Esophagus squamous epithelium (tissue), 5 donors: ENCODE data around the gene KRT31. TPM values are rescaled to one million over a fixed set of nuclear protein-coding genes. Genes with fewer than 3 reads are reported as not detected.
"Not testable (repeated sequence)": the region's sequence is repeated elsewhere in the genome, so short reads cannot be mapped to it uniquely, and the experiment has no call there.

Source experiments
- DNase-seq: peaks from one replicate; lab custom pipeline; 2025; lab: John Stamatoyannopoulos, UW
- H3K27ac ChIP-seq, 4 donors: fragments of 200-600 bp; sonication (generic); one replicate each; pipeline ENCODE4 v1.5.1; 2016 to 2019; ENCODE audit warnings: mild to moderate bottlenecking in 1 of 4
- H3K27me3 ChIP-seq, 4 donors: fragments of 200-600 bp; sonication (generic); 1 replicate in 3 of 4; 2 replicates in 1 of 4; pipeline versions ENCODE4 v1.5.1 to v1.6.0; 2017 to 2021; ENCODE audit warnings: antibody characterized with exemption in 1 of 4
- H3K36me3 ChIP-seq, 3 donors: fragments of 200-600 bp; sonication (generic); one replicate each; pipeline ENCODE4 v1.5.1; 2016 to 2019
- H3K4me1 ChIP-seq, 3 donors: fragments of 200-600 bp; sonication (generic); one replicate each; pipeline ENCODE4 v1.5.1; 2017 to 2019
- H3K4me3 ChIP-seq, 4 donors: fragments of 200-600 bp; sonication (generic); 1 replicate in 3 of 4; 2 replicates in 1 of 4; pipeline ENCODE4 v1.5.1; 2016 to 2019; ENCODE audit warnings: mild to moderate bottlenecking in 2 of 4, moderate library complexity in 1 of 4
- H3K9me3 ChIP-seq, 3 donors: fragments of 200-600 bp; sonication (generic); one replicate each; pipeline ENCODE4 v1.5.1; 2016 to 2019
- POLR2A ChIP-seq, 4 donors: fragments of 450-650 bp; IDR thresholded peaks; one replicate each; pipeline ENCODE4 v1.6.1; 2017; ENCODE audit warnings: antibody characterized with exemption in 4 of 4, mild to moderate bottlenecking in 4 of 4, moderate library complexity in 3 of 4
- WGBS, 2 donors: methylation state at CpG; one replicate each; pipeline ENCODE4 v1.1.5; 2018; 5-methylcytosine and 5-hydroxymethylcytosine counted together
- intact Hi-C: fragments of 100-400 bp; cut with DNase I; formaldehyde crosslinking; loops from one replicate; pipeline ENCODE4 v1.15.0; 2022
- total RNA-seq, 4 donors: library from RNA; depleted of rRNA; stranded (reverse); fragments of >200 nt; gene quantifications; one replicate each; pipeline ENCODE4 v1.1.0, GENCODE V29; 2016
- TF ChIP-seq, protein P1 (sequence below), 6 experiments: fragments of 450-650 bp in 4 of 6; fragments of 200-600 bp in 2 of 6; sonication (generic) in 2 of 6; IDR thresholded peaks; one replicate each; pipeline ENCODE4 v1.5.1; 2016 to 2019; ENCODE audit warnings: antibody characterized with exemption in 6 of 6, mild to moderate bottlenecking in 4 of 6, moderate library complexity in 4 of 6
- donor health status: DM: yes; HTN: yes; CAD: no.

The KRT31 gene
- total RNA-seq, 4 donors from 2014 or later = 0.79 to 2.5 (median 1.5) TPM; not detected in 1

DNA sequence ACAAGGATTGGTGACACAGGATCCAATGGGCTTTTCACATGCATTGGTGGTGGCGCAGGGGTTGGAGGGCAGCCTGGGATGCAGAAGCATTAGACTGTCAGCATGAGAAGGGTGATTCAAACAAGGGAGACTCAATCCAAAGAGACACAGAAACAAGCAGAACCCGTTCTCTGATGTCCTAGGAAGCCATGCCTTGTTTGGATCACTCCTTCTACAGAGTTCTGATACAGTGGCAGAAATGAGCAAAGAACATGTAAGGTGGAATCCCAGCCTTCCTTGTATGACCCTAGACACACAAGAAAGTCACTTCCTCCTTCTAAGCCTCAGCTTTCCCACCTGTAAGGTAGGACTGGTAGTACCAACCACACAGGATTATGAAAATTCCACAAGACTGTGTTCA is 33.5 kb downstream of the KRT31 start:
- DNase-seq = no peak
- 86 to 90% methylated on average over 1 to 2 of the region's 2 CpGs for WGBS, 2 donors
- no peaks in the 10 kb centered on the region for H3K27me3 ChIP-seq
- H3K4me1 ChIP-seq = peaks cover 0 to 25% (median 9%) of the 10 kb centered on the region in 3 donors
- no peak for TF ChIP-seq POLR2A (IDR thresholded peaks at IDR 0.05)
- TF ChIP-seq, protein P1, sequence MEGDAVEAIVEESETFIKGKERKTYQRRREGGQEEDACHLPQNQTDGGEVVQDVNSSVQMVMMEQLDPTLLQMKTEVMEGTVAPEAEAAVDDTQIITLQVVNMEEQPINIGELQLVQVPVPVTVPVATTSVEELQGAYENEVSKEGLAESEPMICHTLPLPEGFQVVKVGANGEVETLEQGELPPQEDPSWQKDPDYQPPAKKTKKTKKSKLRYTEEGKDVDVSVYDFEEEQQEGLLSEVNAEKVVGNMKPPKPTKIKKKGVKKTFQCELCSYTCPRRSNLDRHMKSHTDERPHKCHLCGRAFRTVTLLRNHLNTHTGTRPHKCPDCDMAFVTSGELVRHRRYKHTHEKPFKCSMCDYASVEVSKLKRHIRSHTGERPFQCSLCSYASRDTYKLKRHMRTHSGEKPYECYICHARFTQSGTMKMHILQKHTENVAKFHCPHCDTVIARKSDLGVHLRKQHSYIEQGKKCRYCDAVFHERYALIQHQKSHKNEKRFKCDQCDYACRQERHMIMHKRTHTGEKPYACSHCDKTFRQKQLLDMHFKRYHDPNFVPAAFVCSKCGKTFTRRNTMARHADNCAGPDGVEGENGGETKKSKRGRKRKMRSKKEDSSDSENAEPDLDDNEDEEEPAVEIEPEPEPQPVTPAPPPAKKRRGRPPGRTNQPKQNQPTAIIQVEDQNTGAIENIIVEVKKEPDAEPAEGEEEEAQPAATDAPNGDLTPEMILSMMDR (IDR thresholded peaks at IDR 0.05) = no peak
- no peak overlapping the region for H3K4me3 ChIP-seq
- H3K36me3 ChIP-seq = no peaks in the 10 kb centered on the region
- intact Hi-C loops = no loop called here
- no peaks in the 10 kb centered on the region for H3K9me3 ChIP-seq
- H3K27ac ChIP-seq = no peak overlapping the region

DNA sequence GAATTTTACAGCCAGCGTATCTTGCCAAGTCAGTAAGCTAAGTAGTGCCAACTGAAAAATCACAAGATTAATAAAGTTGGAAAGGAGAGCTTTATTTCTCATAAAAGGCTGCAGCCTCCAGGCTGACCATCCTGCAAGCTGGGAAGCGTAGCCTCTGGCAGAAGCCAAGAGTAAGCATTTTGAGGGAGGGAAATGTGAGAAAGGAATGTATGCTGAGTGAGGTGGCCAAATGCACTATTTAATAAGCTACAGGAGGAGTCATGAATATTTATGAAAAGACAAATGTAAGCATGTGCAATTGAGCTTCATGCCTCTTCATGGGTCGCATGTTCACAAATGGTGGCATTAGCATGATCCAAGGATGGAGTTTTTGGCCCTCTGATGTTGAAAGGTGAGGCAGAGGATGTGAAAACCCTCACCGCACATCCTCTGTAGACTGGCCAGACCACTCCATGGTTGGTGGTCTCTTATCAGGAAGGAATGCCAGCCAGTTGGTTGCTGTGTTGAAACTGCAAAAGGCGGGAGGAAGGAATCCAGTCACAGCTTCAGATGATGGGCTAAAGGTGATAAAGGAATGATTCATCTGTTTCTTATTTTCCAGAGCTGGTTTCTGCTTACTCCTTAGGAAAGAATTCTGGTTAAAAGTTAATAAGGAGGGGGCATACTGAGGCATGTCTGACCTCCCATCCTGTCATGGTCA is 37.0 kb downstream of the KRT31 start:
- WGBS, 2 donors = 78 to 80% methylated on average over 5 of the region's 5 CpGs
- TF ChIP-seq POLR2A (IDR thresholded peaks at IDR 0.05) = no peak
- TF ChIP-seq, protein P1 (IDR thresholded peaks at IDR 0.05) = no peak
- H3K9me3 ChIP-seq = no peaks in the 10 kb centered on the region
- H3K4me3 ChIP-seq = no peak overlapping the region
- H3K27me3 ChIP-seq = no peaks in the 10 kb centered on the region
- H3K4me1 ChIP-seq = peaks cover 0 to 11% (median 0%) of the 10 kb centered on the region in 3 donors
- H3K36me3 ChIP-seq = no peaks in the 10 kb centered on the region
- intact Hi-C loops = no loop called here
- DNase-seq = no peak
- H3K27ac ChIP-seq = no peak overlapping the region

DNA sequence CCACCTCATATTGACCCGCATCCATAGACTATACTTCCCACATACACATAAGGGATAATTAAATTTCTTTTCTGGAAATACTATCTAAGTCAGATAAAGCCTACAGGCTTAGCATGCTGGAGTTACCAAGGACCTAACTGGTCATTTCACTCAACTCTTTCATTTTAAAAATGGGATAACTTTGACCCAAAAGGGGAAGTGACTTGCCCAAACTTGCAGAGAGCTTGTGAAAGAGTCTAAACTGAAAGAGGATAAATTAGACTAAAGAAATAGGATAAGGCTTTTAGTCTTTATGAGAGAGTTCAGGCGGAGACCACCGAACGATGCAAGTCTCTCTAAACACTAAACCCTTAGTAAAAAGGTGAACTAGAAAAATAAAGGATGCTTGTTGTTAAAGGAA is 42.9 kb downstream of the KRT31 start:
- no peak overlapping the region for H3K4me3 ChIP-seq
- 59 to 69% methylated on average over 4 of the region's 4 CpGs for WGBS, 2 donors
- intact Hi-C loops = no loop called here
- H3K9me3 ChIP-seq = no peaks in the 10 kb centered on the region
- no peak overlapping the region for H3K27ac ChIP-seq
- no peak for TF ChIP-seq POLR2A (IDR thresholded peaks at IDR 0.05)
- TF ChIP-seq, protein P1 (IDR thresholded peaks at IDR 0.05) = no peak
- H3K36me3 ChIP-seq = no peaks in the 10 kb centered on the region
- no peaks in the 10 kb centered on the region for H3K27me3 ChIP-seq
- no peak for DNase-seq
- H3K4me1 ChIP-seq = peaks cover 0 to 29% (median 0%) of the 10 kb centered on the region in 3 donors

DNA sequence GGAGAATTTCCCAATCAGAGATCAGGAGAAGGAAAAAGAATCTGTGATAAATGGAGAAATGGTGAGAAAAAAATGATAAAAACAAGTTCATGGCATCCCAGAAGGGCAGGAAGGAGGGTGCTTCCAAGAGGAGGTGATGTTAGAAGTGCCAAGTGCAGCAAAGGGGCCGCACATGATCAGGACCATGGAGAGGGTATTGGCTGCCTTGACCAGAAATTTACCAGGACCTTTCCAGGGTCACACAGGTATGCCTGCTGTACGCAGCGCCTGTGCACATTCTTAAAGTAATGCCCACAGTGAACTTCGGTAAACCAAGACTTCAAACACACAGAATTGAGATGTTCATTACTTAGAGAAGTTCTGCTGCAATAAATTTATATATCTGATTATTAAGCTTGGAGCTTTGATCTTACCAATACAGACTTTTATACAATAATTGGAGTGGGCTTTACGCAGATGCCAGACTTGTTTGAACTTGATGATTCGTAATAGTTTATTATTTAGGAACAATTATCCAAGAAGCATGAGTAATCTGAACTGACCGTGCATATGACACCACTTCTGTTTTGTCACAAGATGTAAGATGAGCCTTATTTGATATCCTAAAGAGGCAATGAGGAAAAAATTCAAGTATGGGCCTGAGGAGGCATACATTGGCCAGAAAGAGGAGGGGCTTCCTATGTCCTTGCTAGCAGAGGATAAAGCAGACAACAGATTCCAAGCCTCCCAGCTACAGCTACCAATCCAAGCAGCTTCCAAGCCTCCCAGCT is 44.6 kb downstream of the KRT31 start:
- DNase-seq = no peak
- H3K4me1 ChIP-seq = peaks cover 0 to 47% (median 7%) of the 10 kb centered on the region in 3 donors
- intact Hi-C loops = no loop called here
- 54 to 58% methylated on average over 7 of the region's 7 CpGs for WGBS, 2 donors
- TF ChIP-seq, protein P1 (IDR thresholded peaks at IDR 0.05) = no peak
- TF ChIP-seq POLR2A (IDR thresholded peaks at IDR 0.05) = no peak
- H3K36me3 ChIP-seq = no peaks in the 10 kb centered on the region
- H3K27ac ChIP-seq = no peak overlapping the region
- H3K9me3 ChIP-seq = no peaks in the 10 kb centered on the region
- H3K27me3 ChIP-seq = no peaks in the 10 kb centered on the region
- H3K4me3 ChIP-seq = no peak overlapping the region

DNA sequence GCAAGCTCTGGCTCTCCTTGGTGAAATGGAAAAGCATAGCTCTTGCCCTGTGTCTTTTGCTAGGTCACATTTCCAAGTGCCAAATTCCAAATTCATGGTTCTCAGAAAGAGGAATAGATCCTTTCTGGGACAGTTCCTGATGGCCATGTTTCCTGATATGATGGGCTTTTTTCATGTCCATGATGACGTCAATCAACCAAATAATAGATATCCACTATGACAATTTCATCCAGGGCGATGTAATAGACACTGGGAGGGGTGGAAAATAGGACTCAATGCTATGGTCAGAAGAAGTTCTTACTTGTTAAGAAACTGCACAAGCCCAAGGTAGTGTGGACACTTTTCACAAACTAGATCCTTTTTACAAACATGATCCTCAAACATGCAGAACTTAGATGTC is 46.2 kb downstream of the KRT31 start:
- H3K27ac ChIP-seq = no peak overlapping the region
- DNase-seq = no peak
- H3K27me3 ChIP-seq = no peaks in the 10 kb centered on the region
- no peaks in the 10 kb centered on the region for H3K9me3 ChIP-seq
- intact Hi-C loops = no loop called here
- TF ChIP-seq, protein P1 (IDR thresholded peaks at IDR 0.05) = no peak
- TF ChIP-seq POLR2A (IDR thresholded peaks at IDR 0.05) = no peak
- 94 to 95% methylated on average over 2 of the region's 2 CpGs for WGBS, 2 donors
- H3K4me3 ChIP-seq = no peak overlapping the region
- peaks cover 6 to 63% (median 18%) of the 10 kb centered on the region in 3 donors for H3K4me1 ChIP-seq
- no peaks in the 10 kb centered on the region for H3K36me3 ChIP-seq

DNA sequence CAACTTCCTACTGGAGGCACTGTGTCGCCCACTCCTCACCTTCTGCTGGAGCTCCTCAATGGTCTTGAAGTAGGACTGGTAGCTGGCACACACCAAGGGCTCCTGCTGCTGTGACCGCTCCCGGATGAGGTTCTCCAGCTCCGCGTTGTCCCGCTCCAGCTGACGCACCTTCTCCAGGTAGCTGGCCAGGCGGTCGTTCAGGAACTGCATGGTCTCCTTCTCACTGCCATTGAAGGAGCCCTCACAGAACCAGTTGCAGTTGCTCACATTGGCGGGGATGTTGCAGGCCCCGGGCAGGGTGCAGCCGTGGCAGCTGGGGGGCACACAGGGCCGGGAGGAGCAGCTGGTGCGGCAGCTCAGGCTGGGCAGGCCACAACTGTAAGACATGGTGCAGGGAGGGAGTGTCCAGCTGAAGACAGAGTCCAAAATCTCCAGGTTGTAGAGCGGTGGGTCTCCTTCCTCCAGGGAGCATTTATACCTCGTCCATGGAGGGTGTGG is 47.0 kb downstream of the KRT31 start, which contains the start of gene KRT33A:
Gene KRT33A, minus strand, starts transcription at position 448 of the 498 bp plus-strand sequence. Its CDS starts 61 bp downstream, at position 387.
- H3K9me3 ChIP-seq, H3K27me3 ChIP-seq, intact Hi-C loops, H3K4me3 ChIP-seq, DNase-seq, H3K36me3 ChIP-seq, H3K27ac ChIP-seq: not testable (repeated sequence)
- WGBS, 2 donors = 83 to 96% methylated on average over 7 to 8 of the region's 16 CpGs
- H3K4me1 ChIP-seq = peaks cover 6 to 70% (median 23%) of the 10 kb centered on the region in 3 donors
